Ishikawa (cell line): ENCODE data around the gene EGR1.

Experiments used
- CEBPB ChIP-seq: IDR thresholded peaks from 2 replicates; pipeline ENCODE4 v1.6.1; 2012
- EP300 ChIP-seq: IDR thresholded peaks from 2 replicates; pipeline ENCODE4 v1.6.1; 2012; ENCODE audit warnings: borderline replicate concordance
- RAD21 ChIP-seq: IDR thresholded peaks from 2 replicates; pipeline ENCODE4 v1.6.1; 2012; ENCODE audit warnings: low read depth
- TAF1 ChIP-seq: IDR thresholded peaks from 2 replicates; pipeline ENCODE4 v1.6.1; 2012; ENCODE audit warnings: low read depth, mild to moderate bottlenecking
- TEAD4 ChIP-seq: IDR thresholded peaks from 2 replicates; pipeline ENCODE4 v1.6.1; 2012
- YY1 ChIP-seq: IDR thresholded peaks from 2 replicates; pipeline ENCODE4 v1.6.1; 2012; ENCODE audit warnings: low read depth
- TF ChIP-seq, protein P1 (sequence below): IDR thresholded peaks from 2 replicates; pipeline ENCODE4 v1.6.1; 2012; ENCODE audit warnings: low read depth, mild to moderate bottlenecking
- TF ChIP-seq, protein P2 (sequence below): IDR thresholded peaks from 2 replicates; pipeline ENCODE4 v1.6.1; 2012

DNA sequence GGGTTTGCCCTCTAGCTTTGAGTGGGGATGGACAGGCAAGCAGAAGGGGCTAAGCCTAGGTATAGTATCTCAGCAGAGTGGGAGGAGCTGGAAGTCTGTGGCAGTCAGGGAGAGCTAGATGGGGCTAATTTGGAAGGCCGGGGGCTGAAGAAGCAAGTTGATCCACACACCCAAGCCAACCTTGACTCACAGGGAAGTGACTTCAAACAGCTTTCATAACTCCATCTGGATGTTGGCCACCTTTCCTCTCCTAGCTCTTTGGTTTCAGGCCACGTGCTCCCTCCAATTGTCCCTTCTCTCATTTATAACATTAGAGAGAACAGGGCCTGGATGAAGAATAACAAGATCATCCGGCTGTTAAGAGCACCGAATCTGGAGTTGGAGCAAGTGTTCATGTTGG is 36.8 kb downstream of the EGR1 start:
- TF ChIP-seq EP300: no peak
- no peak for TF ChIP-seq YY1
- TF ChIP-seq, protein P1, sequence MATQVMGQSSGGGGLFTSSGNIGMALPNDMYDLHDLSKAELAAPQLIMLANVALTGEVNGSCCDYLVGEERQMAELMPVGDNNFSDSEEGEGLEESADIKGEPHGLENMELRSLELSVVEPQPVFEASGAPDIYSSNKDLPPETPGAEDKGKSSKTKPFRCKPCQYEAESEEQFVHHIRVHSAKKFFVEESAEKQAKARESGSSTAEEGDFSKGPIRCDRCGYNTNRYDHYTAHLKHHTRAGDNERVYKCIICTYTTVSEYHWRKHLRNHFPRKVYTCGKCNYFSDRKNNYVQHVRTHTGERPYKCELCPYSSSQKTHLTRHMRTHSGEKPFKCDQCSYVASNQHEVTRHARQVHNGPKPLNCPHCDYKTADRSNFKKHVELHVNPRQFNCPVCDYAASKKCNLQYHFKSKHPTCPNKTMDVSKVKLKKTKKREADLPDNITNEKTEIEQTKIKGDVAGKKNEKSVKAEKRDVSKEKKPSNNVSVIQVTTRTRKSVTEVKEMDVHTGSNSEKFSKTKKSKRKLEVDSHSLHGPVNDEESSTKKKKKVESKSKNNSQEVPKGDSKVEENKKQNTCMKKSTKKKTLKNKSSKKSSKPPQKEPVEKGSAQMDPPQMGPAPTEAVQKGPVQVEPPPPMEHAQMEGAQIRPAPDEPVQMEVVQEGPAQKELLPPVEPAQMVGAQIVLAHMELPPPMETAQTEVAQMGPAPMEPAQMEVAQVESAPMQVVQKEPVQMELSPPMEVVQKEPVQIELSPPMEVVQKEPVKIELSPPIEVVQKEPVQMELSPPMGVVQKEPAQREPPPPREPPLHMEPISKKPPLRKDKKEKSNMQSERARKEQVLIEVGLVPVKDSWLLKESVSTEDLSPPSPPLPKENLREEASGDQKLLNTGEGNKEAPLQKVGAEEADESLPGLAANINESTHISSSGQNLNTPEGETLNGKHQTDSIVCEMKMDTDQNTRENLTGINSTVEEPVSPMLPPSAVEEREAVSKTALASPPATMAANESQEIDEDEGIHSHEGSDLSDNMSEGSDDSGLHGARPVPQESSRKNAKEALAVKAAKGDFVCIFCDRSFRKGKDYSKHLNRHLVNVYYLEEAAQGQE: no peak
- TF ChIP-seq CEBPB: no peak
- TF ChIP-seq TAF1: no peak
- no peak for TF ChIP-seq TEAD4
- TF ChIP-seq RAD21: no peak
- TF ChIP-seq, protein P2, sequence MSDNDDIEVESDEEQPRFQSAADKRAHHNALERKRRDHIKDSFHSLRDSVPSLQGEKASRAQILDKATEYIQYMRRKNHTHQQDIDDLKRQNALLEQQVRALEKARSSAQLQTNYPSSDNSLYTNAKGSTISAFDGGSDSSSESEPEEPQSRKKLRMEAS: no peak
